Loucy (cell line): ENCODE measurements around the gene CCBE1.

Source experiments
- H2AFZ ChIP-seq: fragments of 200-600 bp; sonication (generic); 2 replicates; pipeline ENCODE4 v1.6.0; 2016; ENCODE audit warnings: antibody characterized with exemption, mild to moderate bottlenecking, low read length, moderate library complexity
- H3F3A ChIP-seq: fragments of 200-600 bp; 2 replicates; pipeline ENCODE4 v1.6.0; 2016; ENCODE audit warnings: antibody characterized with exemption, low read depth, mild to moderate bottlenecking
- H3K27me3 ChIP-seq: fragments of 200-600 bp; sonication (generic); 2 replicates; pipeline ENCODE4 v1.6.1; 2014; ENCODE audit warnings: low read length, mild to moderate bottlenecking; ENCODE audit not compliant: insufficient read depth, poor library complexity, severe bottlenecking
- H3K36me3 ChIP-seq: fragments of 200-600 bp; sonication (generic); 2 replicates; pipeline ENCODE4 v1.6.1; 2016; ENCODE audit warnings: low read length; ENCODE audit not compliant: insufficient read depth
- H3K4me1 ChIP-seq: fragments of 200-600 bp; sonication (generic); 2 replicates; pipeline ENCODE4 v1.5.1; 2014; ENCODE audit warnings: low read length, mild to moderate bottlenecking; ENCODE audit not compliant: insufficient read depth, poor library complexity, severe bottlenecking
- H3K4me2 ChIP-seq: fragments of 200-600 bp; sonication (generic); 2 replicates; pipeline ENCODE4 v1.6.0; 2014; ENCODE audit warnings: antibody characterized with exemption, low read length, low read depth, mild to moderate bottlenecking; ENCODE audit not compliant: poor library complexity, severe bottlenecking
- H3K4me3 ChIP-seq: fragments of 200-600 bp; sonication (generic); 2 replicates; pipeline ENCODE4 v1.5.1; 2014; ENCODE audit warnings: low read length, mild to moderate bottlenecking, mixed read lengths; ENCODE audit not compliant: poor library complexity, severe bottlenecking
- H3K79me2 ChIP-seq: fragments of 200-600 bp; sonication (generic); 2 replicates; pipeline ENCODE4 v1.6.1; 2014; ENCODE audit warnings: low read length; ENCODE audit not compliant: insufficient read depth
- H3K9ac ChIP-seq: fragments of 200-600 bp; sonication (generic); 2 replicates; pipeline ENCODE4 v1.6.0; 2014; ENCODE audit warnings: mild to moderate bottlenecking, low read depth, low read length, moderate library complexity; ENCODE audit not compliant: poor library complexity, severe bottlenecking
- H3K9me2 ChIP-seq: fragments of 200-600 bp; sonication (generic); replicated peaks from 2 replicates; pipeline ENCODE4 v1.6.1; 2016; ENCODE audit warnings: low read depth, low read length, mixed read lengths
- H3K9me3 ChIP-seq: fragments of 200-600 bp; sonication (generic); 2 replicates; pipeline ENCODE4 v1.6.1; 2014; ENCODE audit warnings: mild to moderate bottlenecking, antibody characterized with exemption, low read length, low read depth; ENCODE audit not compliant: insufficient read depth
- H4K20me1 ChIP-seq: fragments of 200-600 bp; sonication (generic); 2 replicates; pipeline ENCODE4 v1.6.0; 2014; ENCODE audit warnings: antibody characterized with exemption, low read length, mild to moderate bottlenecking; ENCODE audit not compliant: insufficient read depth, poor library complexity, severe bottlenecking
- CTCF ChIP-seq: fragments of 200-600 bp; sonication (generic); conservative IDR thresholded peaks from 2 replicates; pipeline ENCODE4 v1.5.1; 2014; ENCODE audit warnings: mild to moderate bottlenecking, antibody characterized with exemption, low read length
- EZH2phosphoT487 ChIP-seq: fragments of 200-600 bp; IDR thresholded peaks from 2 replicates; pipeline ENCODE4 v1.6.1; 2018; ENCODE audit warnings: antibody characterized with exemption, mild to moderate bottlenecking, moderate library complexity, borderline replicate concordance

The CCBE1 gene

GRCh38 chr18:59575995-59576394 is 121.2 kb downstream of the CCBE1 start:
- Histone ChIP-seq H2AFZ (no peak overlapping the region), H3K4me1 (peaks cover 38% of the 10 kb centered on the region), H3K4me3 (no peak overlapping the region), H3F3A (no peaks in the 10 kb centered on the region), H3K9ac (no peak overlapping the region), H3K9me3 (no peaks in the 10 kb centered on the region), H3K36me3 (no peaks in the 10 kb centered on the region), H3K27me3 (no peaks in the 10 kb centered on the region), H4K20me1 (no peaks in the 10 kb centered on the region), H3K79me2 (no peaks in the 10 kb centered on the region), H3K4me2 (no peak overlapping the region), H3K9me2 (no peaks in the 10 kb centered on the region)
- no peak for TF ChIP-seq EZH2phosphoT487
- no peak for TF ChIP-seq CTCF

GRCh38 chr18:59573962-59574361 is 123.3 kb downstream of the CCBE1 start:
- no peak for TF ChIP-seq EZH2phosphoT487
- TF ChIP-seq CTCF = no peak
- Histone ChIP-seq H3K9me2 (no peaks in the 10 kb centered on the region), H2AFZ (no peak overlapping the region), H3F3A (no peaks in the 10 kb centered on the region), H3K4me2 (no peak overlapping the region), H3K9ac (no peak overlapping the region), H3K27me3 (no peaks in the 10 kb centered on the region), H3K4me3 (no peak overlapping the region), H4K20me1 (no peaks in the 10 kb centered on the region), H3K79me2 (no peaks in the 10 kb centered on the region), H3K9me3 (no peaks in the 10 kb centered on the region), H3K36me3 (no peaks in the 10 kb centered on the region), H3K4me1 (peaks cover 47% of the 10 kb centered on the region)

GRCh38 chr18:59571902-59572301 is 125.3 kb downstream of the CCBE1 start:
- H3K4me1 ChIP-seq = peaks cover 37% of the 10 kb centered on the region
- H3K36me3 ChIP-seq = no peaks in the 10 kb centered on the region
- H3K4me3 ChIP-seq = no peak overlapping the region
- H3K79me2 ChIP-seq = no peaks in the 10 kb centered on the region
- no peak overlapping the region for H3K9ac ChIP-seq
- H3K9me3 ChIP-seq = no peaks in the 10 kb centered on the region
- TF ChIP-seq CTCF (no peak), EZH2phosphoT487 (no peak)
- no peaks in the 10 kb centered on the region for H3F3A ChIP-seq
- H3K9me2 ChIP-seq = no peaks in the 10 kb centered on the region
- no peak overlapping the region for H2AFZ ChIP-seq
- no peaks in the 10 kb centered on the region for H4K20me1 ChIP-seq
- no peak overlapping the region for H3K4me2 ChIP-seq
- H3K27me3 ChIP-seq = no peaks in the 10 kb centered on the region
